ENCODE results near the gene REEP1.

Gene REEP1

GRCh38 chr2:86219896-86220295 lies 117.5 kb downstream of the REEP1 start:
- CTCF ChIA-PET = interaction anchor here (1.3 to 4.6 kb wide), 10 partner anchors 10 to 176 kb away, joined by 3 to 119 read pairs (median 8); partner anchors contain the start of gene REEP1
- H3K4me3 ChIP-seq (ENCODE audit: low read depth, low read length) = no peak overlapping the region
- H3K36me3 ChIP-seq (ENCODE audit: control insufficient read depth in 2 of 2, insufficient read depth in 1 of 2, low read length in 2 of 2) = no peaks in the 10 kb centered on the region
- H3K27ac ChIP-seq (ENCODE audit: extremely low read depth, low read depth, low read length) = no peak overlapping the region
- no peaks in the 10 kb centered on the region for H3K4me1 ChIP-seq (ENCODE audit: control insufficient read depth, insufficient read depth, low read length)
- POLR2A ChIA-PET = interaction anchor here (0.7 kb wide), 1 partner anchor 59 kb away, joined by 4 read pairs; no protein-coding TSS in a partner anchor
- H3K9me3 ChIP-seq (ENCODE audit: control insufficient read depth, insufficient read depth, low read depth, low read length) = no peaks in the 10 kb centered on the region
- no peak for TF ChIP-seq YY1 (tag by site-specific recombination; IDR thresholded peaks at IDR 0.05)
- no peak for TF ChIP-seq BCL11A (tag by site-specific recombination; IDR thresholded peaks at IDR 0.05; ENCODE audit: low read depth)
- TF ChIP-seq ZNF510 (tag by site-specific recombination; IDR thresholded peaks at IDR 0.05; ENCODE audit: insufficient replicate concordance) = no peak
- no peak for TF ChIP-seq ZNF223 (tag by site-specific recombination; IDR thresholded peaks at IDR 0.05)
- no peak for TF ChIP-seq ZNF654 (tag by site-specific recombination; IDR thresholded peaks at IDR 0.05; ENCODE audit: low read depth)
- no peak for TF ChIP-seq ZNF664 (tag by site-specific recombination; IDR thresholded peaks at IDR 0.05)
- no peak for TF ChIP-seq OSR2 (tag by site-specific recombination; IDR thresholded peaks at IDR 0.05)
- TF ChIP-seq ZNF621 (tag by site-specific recombination; IDR thresholded peaks at IDR 0.05) = no peak
- no peak for TF ChIP-seq ZNF239 (tag by site-specific recombination; IDR thresholded peaks at IDR 0.05)
- TF ChIP-seq SETDB1 (IDR thresholded peaks at IDR 0.05; ENCODE audit: insufficient read length, low read length) = no peak
- TF ChIP-seq ZNF132 (tag by site-specific recombination; IDR thresholded peaks at IDR 0.05; ENCODE audit: borderline replicate concordance) = no peak
- no peak for TF ChIP-seq KLF16 (tag by site-specific recombination; IDR thresholded peaks at IDR 0.05)

GRCh38 chr2:86218124-86218523 lies 119.3 kb downstream of the REEP1 start:
- POLR2A ChIA-PET = no interaction called here
- no peaks in the 10 kb centered on the region for H3K9me3 ChIP-seq (ENCODE audit: control insufficient read depth, insufficient read depth, low read depth, low read length)
- no peak for TF ChIP-seq ZNF768 (tag by site-specific recombination; IDR thresholded peaks at IDR 0.05)
- TF ChIP-seq PRDM6 (tag by site-specific recombination; IDR thresholded peaks at IDR 0.05) = no peak
- no peak for TF ChIP-seq ZBTB8A (tag by site-specific recombination; IDR thresholded peaks at IDR 0.05)
- TF ChIP-seq ZNF654 (tag by site-specific recombination; IDR thresholded peaks at IDR 0.05; ENCODE audit: low read depth) = no peak
- no peak for TF ChIP-seq ZNF777 (tag by site-specific recombination; IDR thresholded peaks at IDR 0.05; ENCODE audit: borderline replicate concordance)
- no peak for TF ChIP-seq ZBTB49 (tag by site-specific recombination; IDR thresholded peaks at IDR 0.05; ENCODE audit: low read depth)
- no peak for TF ChIP-seq TCF7L2 (IDR thresholded peaks at IDR 0.05; ENCODE audit: borderline replicate concordance, low read depth, low read length)
- no peak overlapping the region for H3K27ac ChIP-seq (ENCODE audit: extremely low read depth, low read depth, low read length)
- peaks cover 2% of the 10 kb centered on the region; the same call in 1 of the 2 replicates for H3K4me1 ChIP-seq (ENCODE audit: control insufficient read depth, insufficient read depth, low read length)
- CTCF ChIA-PET = no interaction called here
- no peak overlapping the region for H3K4me3 ChIP-seq (ENCODE audit: low read depth, low read length)
- H3K36me3 ChIP-seq (ENCODE audit: control insufficient read depth in 2 of 2, insufficient read depth in 1 of 2, low read length in 2 of 2) = peaks cover 0 to 15% of the 10 kb centered on the region in 2 experiments; a peak in 1 of 3 replicates

Data from HEK293 (cell line).